ENCODE measurements around the gene RPS6KA2.

GRCh38 chr6:166364456-166364855 lies 262.6 kb downstream of the RPS6KA2 start:
- no peak for TF ChIP-seq CTCF (IDR thresholded peaks at IDR 0.05)
- TF ChIP-seq ZFX (IDR thresholded peaks at IDR 0.05; ENCODE audit: borderline replicate concordance) = no peak

Data from 22Rv1 (cell line).